CD4-positive, CD25-positive, alpha-beta regulatory T cell (primary cell): ENCODE measurements around the gene PNMA3. TPM values are rescaled to one million over a fixed set of nuclear protein-coding genes. Genes with fewer than 3 reads are reported as not detected.

Experiments
- polyA plus RNA-seq, 4 donors: library from polyadenylated mRNA; unstranded; fragments of 300-500 nt; fragmentation: Illumina TruSeq; gene quantifications; one replicate each; pipeline ENCODE4 v1.2.3, GENCODE V29; 2021
- total RNA-seq: library from RNA; stranded (reverse); gene quantifications from one replicate; pipeline ENCODE4 v1.2.3, GENCODE V29; 2022

The PNMA3 gene
- total and polyA plus RNA-seq, 5 donors from 2014 or later = 0.09 to 9.9 (median 0.45) TPM; not detected in 1

Other genes with a start within 250 kb of the PNMA3 start
- 6.1 TPM for gene CETN2, start 225.7 kb upstream of the PNMA3 start, total RNA-seq
- 10 to 100 TPM; 19.3 to 22.2 (median 20.7) TPM for gene CETN2, start 225.7 kb upstream of the PNMA3 start, polyA plus RNA-seq
- gene NSDHL, start 225.4 kb upstream of the PNMA3 start, total RNA-seq = 8.4 TPM
- gene NSDHL, start 225.4 kb upstream of the PNMA3 start, polyA plus RNA-seq = 10 to 100 TPM; 15.8 to 27.4 (median 17.4) TPM
- gene ZNF185, start 158.4 kb upstream of the PNMA3 start, total RNA-seq = 4.4 TPM
- gene ZNF185, start 158.4 kb upstream of the PNMA3 start, polyA plus RNA-seq = 1 to 10 TPM; 1.1 to 3.0 (median 1.7) TPM
- 0.37 TPM for gene PNMA5, start 62.4 kb upstream of the PNMA3 start, total RNA-seq
- under 1 TPM; 0.15 to 0.47 (median 0.26) TPM for gene PNMA5, start 62.4 kb upstream of the PNMA3 start, polyA plus RNA-seq
- gene PNMA6A, start 16.0 kb downstream of the PNMA3 start, total RNA-seq = not detected
- under 1 TPM in 3 of 4 donors, not detected in 1; 0.11 to 0.14 (median 0.12) TPM for gene PNMA6A, start 16.0 kb downstream of the PNMA3 start, polyA plus RNA-seq
- gene MAGEA1, start 122.8 kb downstream of the PNMA3 start, total RNA-seq = not detected
- not detected for gene MAGEA1, start 122.8 kb downstream of the PNMA3 start, polyA plus RNA-seq